Measurements from ENCODE around the gene CBL.

DNA sequence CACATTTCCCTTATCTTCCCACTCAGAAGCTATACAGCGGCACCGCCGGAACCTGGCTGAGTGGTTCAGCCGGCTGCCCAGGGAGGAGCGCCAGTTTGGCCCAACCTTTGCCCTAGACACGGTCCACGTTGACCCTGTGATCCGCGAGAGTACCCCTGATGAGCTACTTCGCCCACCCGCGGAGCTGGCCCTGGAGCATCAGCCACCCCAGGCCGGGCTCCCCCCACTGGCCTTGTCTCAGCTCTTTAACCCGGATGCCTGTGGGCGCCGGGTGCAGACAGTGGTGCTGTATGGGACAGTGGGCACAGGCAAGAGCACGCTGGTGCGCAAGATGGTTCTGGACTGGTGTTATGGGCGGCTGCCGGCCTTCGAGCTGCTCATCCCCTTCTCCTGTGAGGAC is 32.7 kb upstream of the CBL start:
- TF ChIP-seq, protein P1, sequence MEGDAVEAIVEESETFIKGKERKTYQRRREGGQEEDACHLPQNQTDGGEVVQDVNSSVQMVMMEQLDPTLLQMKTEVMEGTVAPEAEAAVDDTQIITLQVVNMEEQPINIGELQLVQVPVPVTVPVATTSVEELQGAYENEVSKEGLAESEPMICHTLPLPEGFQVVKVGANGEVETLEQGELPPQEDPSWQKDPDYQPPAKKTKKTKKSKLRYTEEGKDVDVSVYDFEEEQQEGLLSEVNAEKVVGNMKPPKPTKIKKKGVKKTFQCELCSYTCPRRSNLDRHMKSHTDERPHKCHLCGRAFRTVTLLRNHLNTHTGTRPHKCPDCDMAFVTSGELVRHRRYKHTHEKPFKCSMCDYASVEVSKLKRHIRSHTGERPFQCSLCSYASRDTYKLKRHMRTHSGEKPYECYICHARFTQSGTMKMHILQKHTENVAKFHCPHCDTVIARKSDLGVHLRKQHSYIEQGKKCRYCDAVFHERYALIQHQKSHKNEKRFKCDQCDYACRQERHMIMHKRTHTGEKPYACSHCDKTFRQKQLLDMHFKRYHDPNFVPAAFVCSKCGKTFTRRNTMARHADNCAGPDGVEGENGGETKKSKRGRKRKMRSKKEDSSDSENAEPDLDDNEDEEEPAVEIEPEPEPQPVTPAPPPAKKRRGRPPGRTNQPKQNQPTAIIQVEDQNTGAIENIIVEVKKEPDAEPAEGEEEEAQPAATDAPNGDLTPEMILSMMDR (IDR thresholded peaks at IDR 0.05): no peak
- TF ChIP-seq POLR2A (IDR thresholded peaks at IDR 0.05) (no peak), EP300 (IDR thresholded peaks at IDR 0.05) (no peak)
